Activated naive CD8-positive, alpha-beta T cell treated with anti-CD3 and anti-CD28 coated beads for 36 hours (primary cell): ENCODE results near the gene TAGLN. TPM values are rescaled to one million over a fixed set of nuclear protein-coding genes. Genes with fewer than 3 reads are reported as not detected.
"Not testable (repeated sequence)": the region's sequence is repeated elsewhere in the genome, so short reads cannot be mapped to it uniquely, and the experiment has no call there.

Experiments used
- DNase-seq: peaks from one replicate; pipeline ENCODE4 v3.0.0; 2021
- H3K27ac Mint-ChIP-seq: one replicate; pipeline ENCODE4 v1.8.0; 2022; ENCODE audit warnings: mild to moderate bottlenecking, moderate library complexity, mixed read lengths
- H3K27me3 Mint-ChIP-seq: one replicate; pipeline ENCODE4 v1.8.0; 2022; ENCODE audit warnings: mild to moderate bottlenecking, mixed read lengths
- H3K36me3 Mint-ChIP-seq: one replicate; pipeline ENCODE4 v1.8.0; 2021; ENCODE audit warnings: mild to moderate bottlenecking, mixed read lengths
- H3K4me1 Mint-ChIP-seq: one replicate; pipeline ENCODE4 v1.8.0; 2021; ENCODE audit warnings: mixed read lengths
- H3K4me3 Mint-ChIP-seq: one replicate; pipeline ENCODE4 v1.8.0; 2022; ENCODE audit warnings: mild to moderate bottlenecking, moderate library complexity, mixed read lengths
- H3K9me3 Mint-ChIP-seq: one replicate; pipeline ENCODE4 v1.8.0; 2022; ENCODE audit warnings: mixed read lengths
- total RNA-seq, 2 experiments: library from RNA; stranded (reverse); gene quantifications; one replicate each; pipeline ENCODE4 v1.2.3, GENCODE V29; 2021

The TAGLN gene
- total RNA-seq, 2 experiments from 2014 or later = 2.0 TPM

DNA sequence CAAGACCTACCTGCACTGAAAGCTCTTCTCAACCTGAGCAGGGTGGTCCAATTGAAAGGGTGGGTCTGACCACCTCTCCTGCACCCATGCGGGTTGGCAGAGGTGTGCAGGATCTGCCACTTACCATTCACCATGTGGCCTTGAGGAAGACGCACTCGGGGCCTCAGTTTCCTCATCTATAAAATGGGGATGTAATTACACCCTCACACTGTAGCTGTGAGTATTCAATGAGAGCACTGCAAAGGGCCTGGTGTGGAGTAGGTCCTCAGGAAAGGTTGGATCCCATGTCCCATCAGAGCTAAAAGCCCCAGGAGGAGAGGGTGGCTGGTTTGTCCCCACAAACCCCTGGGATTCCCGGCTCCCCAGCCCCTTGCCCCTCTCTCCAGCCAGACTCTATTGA is 557 bp upstream of the TAGLN start:
- Mint-ChIP-seq H3K9me3 (no peaks in the 10 kb centered on the region), H3K27ac (no peak overlapping the region), H3K4me1 (no peaks in the 10 kb centered on the region), H3K27me3 (no peaks in the 10 kb centered on the region), H3K36me3 (peaks cover 5% of the 10 kb centered on the region), H3K4me3 (no peak overlapping the region)
- no peak for DNase-seq

DNA sequence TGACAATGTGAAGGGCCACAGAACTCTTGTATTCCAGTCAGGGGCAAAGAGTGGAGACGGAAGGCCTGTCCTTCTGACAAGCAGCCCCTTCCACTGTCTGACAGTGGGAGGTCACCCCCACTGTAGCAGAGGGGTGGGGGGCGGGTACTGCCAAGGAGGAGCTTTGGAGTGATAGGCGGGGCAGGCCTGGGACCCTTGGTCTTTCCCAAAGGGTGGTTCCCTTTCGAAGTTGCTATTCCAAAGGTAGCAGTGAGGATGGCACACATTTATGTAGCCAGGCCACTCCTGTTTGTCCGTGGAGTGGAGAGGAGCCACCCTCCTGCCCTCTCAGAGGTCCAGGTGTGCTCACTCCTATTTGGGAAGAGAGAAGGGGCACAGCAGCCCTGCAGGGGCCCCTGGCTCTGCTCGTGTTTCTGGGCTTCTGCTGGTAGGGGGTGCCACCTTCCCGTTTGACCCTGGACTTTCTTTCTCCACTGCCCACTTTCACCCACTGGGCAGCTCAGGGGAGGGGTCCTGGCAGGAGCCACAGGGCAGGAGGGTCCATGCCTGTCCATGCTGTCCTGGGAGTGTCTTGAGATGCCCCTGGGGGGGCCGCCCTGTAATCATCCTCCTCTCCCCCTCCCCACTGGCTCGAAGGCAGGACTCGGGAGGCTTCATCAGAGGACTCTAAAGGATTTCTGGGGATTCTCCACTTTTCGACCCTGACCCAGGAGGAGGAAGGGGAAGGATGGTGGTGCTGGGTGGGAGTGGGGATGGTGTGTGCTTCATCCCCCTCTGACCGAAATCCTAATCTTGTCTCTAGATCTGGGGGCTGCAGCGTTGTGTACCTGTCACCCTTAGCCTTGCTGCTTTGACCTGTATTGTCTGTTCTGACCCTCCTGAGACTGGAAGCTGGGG is 994 bp downstream of the TAGLN start:
- DNase-seq = no peak
- H3K4me1 Mint-ChIP-seq = peaks cover 2% of the 10 kb centered on the region
- H3K4me3 Mint-ChIP-seq = no peak overlapping the region
- H3K9me3 Mint-ChIP-seq = no peaks in the 10 kb centered on the region
- H3K36me3 Mint-ChIP-seq = peaks cover 7% of the 10 kb centered on the region
- H3K27ac Mint-ChIP-seq = no peak overlapping the region
- no peaks in the 10 kb centered on the region for H3K27me3 Mint-ChIP-seq

DNA sequence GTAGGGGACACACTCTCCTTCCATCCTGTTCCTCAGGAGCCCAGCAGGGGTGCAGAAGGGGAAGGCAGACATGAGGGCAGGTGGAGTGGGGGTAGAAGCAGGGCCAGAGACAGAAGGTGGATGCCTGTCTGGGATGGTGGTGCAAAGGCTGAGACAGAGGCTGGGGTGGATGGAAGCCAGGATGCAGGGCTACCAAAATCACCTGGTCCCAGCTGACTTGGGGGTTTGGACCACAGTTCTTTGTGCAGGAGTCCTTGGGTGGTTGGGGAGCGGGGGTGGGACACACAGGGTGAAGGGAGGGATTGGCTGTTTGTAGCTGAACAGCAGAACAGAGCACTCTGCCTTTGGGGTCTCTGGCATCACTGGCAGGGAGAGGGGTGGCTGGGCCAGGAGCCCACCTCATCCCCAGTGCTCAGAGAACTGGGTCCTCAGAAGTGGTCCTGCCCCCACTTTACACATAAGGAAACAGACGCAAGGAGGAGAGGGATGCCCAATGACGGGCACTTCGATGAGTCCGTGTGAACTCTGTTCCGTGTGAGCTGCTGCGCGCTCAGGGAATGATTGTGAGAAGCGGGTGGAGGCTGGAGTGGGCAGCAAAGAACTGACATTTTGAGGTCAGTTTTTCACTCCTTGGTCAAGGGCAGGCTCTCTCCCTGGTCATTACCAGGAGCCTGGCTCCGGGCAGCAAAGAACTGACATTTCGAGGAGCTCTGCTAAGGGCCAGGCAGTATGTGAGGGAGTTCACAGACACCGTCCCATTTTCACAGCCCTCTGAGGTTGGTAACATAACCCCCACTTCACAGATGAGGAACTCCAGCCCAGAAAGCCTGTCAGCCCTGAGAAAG is 1.9 kb downstream of the TAGLN start:
- no peaks in the 10 kb centered on the region for H3K27me3 Mint-ChIP-seq
- no peak for DNase-seq
- H3K27ac Mint-ChIP-seq = no peak overlapping the region
- peaks cover 5% of the 10 kb centered on the region for H3K36me3 Mint-ChIP-seq
- H3K4me1 Mint-ChIP-seq = peaks cover 2% of the 10 kb centered on the region
- H3K4me3 Mint-ChIP-seq = no peak overlapping the region
- no peaks in the 10 kb centered on the region for H3K9me3 Mint-ChIP-seq

DNA sequence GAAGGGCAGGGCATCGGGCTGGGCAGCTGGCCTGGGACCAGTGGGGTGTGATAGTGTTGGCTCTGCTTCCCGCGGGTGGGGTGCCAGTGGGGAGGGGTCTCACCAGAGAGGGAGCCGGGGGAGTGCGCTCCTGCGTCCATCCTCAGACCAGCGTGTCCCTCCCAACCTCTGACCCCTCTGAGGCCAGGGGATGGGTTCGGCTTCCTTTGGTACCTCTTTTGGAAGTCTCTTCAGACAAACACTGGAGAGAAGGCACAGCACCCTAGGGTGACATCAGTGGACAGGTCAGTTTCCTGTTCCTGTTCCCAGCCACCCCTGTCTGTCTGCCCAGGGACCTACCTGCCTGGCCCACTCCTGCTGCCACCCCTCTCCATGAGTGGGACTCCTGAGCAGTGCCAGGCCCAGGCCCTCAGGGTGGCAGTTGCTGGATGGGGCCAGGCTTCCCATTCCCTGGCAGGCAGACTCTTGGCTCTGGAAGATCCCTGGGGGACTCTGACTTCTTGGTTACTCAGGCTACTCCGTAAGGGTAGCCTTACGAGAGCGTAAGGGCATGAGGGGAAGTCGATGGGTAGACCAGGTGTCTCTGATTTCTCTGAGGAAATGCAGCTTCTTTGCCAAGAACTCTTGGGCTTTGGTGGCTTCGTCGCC is 2.6 kb downstream of the TAGLN start:
- H3K4me3 Mint-ChIP-seq = no peak overlapping the region
- H3K27ac Mint-ChIP-seq = no peak overlapping the region
- peaks cover 2% of the 10 kb centered on the region for H3K4me1 Mint-ChIP-seq
- peaks cover 5% of the 10 kb centered on the region for H3K36me3 Mint-ChIP-seq
- DNase-seq = no peak
- H3K27me3 Mint-ChIP-seq = no peaks in the 10 kb centered on the region
- no peaks in the 10 kb centered on the region for H3K9me3 Mint-ChIP-seq

DNA sequence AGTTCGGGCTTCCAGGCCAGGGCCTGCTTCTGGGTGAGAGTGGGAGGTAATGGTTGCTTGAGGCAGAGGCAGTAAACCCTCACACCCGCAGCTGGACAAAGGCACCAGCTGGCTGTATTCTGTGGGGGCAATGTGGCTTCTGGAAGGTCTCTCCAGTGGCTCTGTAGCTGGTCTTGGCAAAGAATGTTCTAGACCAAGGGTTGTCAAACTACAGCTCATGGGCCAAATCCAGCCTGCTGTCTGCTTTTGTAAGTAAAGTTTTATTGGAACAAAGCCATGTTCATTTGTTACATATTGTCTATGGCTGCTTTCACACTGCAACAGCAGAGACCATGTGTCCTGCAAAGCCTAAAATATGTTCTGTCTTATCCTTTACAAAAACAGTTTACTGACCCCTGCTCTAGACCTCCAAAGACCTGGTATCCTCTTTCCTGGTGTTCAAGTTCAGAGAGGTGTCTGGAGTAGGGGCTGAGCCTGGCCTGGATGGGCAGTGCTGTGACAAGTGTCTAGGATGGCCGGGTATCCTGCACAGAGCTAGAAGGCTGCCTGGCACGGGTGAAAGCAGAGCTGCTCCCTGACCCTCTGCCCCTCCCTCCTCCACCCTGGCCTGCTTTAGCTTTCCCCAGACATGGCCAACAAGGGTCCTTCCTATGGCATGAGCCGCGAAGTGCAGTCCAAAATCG is 3.4 kb downstream of the TAGLN start:
- Mint-ChIP-seq H3K27ac (no peak overlapping the region), H3K4me1 (peaks cover 2% of the 10 kb centered on the region), H3K36me3 (peaks cover 5% of the 10 kb centered on the region), H3K27me3 (no peaks in the 10 kb centered on the region), H3K9me3 (no peaks in the 10 kb centered on the region), H3K4me3 (no peak overlapping the region)
- no peak for DNase-seq

DNA sequence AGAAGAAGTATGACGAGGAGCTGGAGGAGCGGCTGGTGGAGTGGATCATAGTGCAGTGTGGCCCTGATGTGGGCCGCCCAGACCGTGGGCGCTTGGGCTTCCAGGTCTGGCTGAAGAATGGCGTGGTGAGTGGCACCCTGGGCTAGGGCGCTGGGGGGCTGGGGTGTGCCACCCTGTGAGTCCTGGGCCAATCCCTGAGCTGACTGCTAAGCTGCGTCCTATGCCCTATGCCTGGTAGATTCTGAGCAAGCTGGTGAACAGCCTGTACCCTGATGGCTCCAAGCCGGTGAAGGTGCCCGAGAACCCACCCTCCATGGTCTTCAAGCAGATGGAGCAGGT is 3.9 kb downstream of the TAGLN start:
- Mint-ChIP-seq H3K4me1 (peaks cover 2% of the 10 kb centered on the region), H3K4me3 (no peak overlapping the region), H3K36me3 (peaks cover 5% of the 10 kb centered on the region), H3K27me3 (no peaks in the 10 kb centered on the region), H3K9me3 (no peaks in the 10 kb centered on the region), H3K27ac (no peak overlapping the region)
- DNase-seq = no peak

DNA sequence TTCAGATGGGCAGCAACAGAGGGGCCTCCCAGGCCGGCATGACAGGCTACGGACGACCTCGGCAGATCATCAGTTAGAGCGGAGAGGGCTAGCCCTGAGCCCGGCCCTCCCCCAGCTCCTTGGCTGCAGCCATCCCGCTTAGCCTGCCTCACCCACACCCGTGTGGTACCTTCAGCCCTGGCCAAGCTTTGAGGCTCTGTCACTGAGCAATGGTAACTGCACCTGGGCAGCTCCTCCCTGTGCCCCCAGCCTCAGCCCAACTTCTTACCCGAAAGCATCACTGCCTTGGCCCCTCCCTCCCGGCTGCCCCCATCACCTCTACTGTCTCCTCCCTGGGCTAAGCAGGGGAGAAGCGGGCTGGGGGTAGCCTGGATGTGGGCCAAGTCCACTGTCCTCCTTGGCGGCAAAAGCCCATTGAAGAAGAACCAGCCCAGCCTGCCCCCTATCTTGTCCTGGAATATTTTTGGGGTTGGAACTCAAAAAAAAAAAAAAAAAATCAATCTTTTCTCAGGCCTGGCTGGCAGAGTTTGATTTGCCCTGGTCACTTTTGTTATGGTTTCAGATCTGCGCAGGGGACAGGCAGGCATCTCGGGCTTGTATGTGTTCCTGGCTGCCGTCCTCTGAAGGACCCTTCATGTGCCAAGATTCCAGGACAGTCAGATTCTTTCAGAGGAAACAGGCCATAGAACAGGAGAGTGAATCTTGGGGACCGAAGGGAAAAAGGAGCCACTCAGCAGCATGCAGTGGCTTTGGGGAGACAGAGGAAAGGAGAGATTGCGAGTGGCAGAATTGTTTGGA is 5.3 kb downstream of the TAGLN start:
- H3K27ac Mint-ChIP-seq = no peak overlapping the region
- no peaks in the 10 kb centered on the region for H3K27me3 Mint-ChIP-seq
- H3K4me3 Mint-ChIP-seq = no peak overlapping the region
- no peaks in the 10 kb centered on the region for H3K9me3 Mint-ChIP-seq
- DNase-seq = no peak
- peaks cover 5% of the 10 kb centered on the region for H3K36me3 Mint-ChIP-seq
- H3K4me1 Mint-ChIP-seq = peaks cover 2% of the 10 kb centered on the region

DNA sequence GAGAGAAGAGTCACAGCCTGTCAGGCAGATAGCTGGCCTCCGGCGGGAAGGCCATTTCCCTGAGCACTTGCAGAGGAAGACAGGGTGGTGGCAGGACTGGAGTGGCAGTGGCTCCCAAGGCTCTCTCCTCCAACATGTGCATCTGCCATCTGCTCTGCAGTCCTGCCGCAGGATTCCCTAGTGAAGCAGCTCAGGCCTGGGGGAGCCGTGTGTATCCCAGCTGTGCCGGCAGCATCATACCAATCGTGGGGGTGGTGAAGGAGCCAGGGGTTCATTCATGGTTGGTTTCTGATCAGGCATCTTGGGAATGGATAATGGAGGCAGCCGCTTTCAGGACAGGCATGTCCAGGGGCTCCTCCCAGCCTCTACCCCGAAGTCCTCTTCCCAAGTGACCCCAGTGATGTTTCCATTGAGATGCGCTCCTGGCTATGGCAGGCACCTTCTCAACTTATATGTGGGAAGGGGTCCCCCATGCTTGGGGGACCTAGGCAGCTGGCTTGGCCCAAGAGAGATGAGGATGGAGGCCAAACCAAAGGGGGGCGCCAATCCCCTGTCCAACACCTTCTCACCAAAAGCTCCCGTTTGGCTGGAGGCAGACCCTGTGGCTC is 6.1 kb downstream of the TAGLN start:
- Mint-ChIP-seq H3K36me3 (peaks cover 9% of the 10 kb centered on the region), H3K4me3 (no peak overlapping the region), H3K4me1 (peaks cover 2% of the 10 kb centered on the region), H3K27me3 (no peaks in the 10 kb centered on the region), H3K27ac (no peak overlapping the region), H3K9me3 (no peaks in the 10 kb centered on the region)
- DNase-seq = no peak

DNA sequence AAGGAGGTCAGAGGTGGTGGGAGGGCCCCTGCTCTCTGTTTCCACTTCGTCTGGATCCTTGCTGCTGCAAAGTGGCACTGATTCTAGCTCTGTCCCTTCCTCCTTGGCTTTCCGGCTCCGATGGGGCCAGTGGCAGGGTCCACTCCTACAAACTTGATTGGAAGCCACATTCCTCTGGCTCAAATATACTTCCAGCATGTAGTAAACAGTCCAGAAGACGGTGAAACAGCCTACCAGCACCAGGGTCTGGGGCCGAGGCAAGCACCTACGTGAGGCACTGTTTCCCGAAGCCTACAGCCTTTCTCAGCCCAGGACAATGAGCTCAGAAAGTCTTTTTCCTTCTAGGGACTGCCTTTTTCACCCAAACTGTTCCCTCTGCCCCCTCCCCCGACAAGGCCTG is 6.9 kb downstream of the TAGLN start:
- not testable (repeated sequence) for H3K36me3 Mint-ChIP-seq, H3K27ac Mint-ChIP-seq, H3K9me3 Mint-ChIP-seq, H3K4me1 Mint-ChIP-seq, H3K27me3 Mint-ChIP-seq, H3K4me3 Mint-ChIP-seq, DNase-seq

DNA sequence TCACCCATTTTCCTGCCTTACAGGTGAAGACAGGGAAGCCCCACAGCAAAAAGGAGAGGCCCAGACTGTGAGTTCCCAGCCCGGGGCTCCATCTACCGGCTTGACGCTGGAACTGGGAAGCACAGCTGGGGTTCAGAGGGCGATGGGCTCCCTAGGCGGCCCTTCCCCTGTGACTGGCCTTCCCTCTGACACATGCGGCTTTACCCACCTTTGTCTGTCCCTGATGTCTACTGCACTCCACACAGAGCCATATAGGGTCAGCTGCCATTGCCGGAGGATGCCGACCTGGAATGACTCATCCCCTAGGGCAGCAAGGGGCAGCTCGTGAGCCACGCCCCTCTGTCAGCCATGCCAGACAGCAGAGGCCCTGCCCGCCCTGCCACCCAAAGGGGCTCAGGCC is 7.7 kb downstream of the TAGLN start:
- not testable (repeated sequence) for H3K27me3 Mint-ChIP-seq, H3K4me1 Mint-ChIP-seq, DNase-seq, H3K9me3 Mint-ChIP-seq, H3K4me3 Mint-ChIP-seq, H3K27ac Mint-ChIP-seq
- H3K36me3 Mint-ChIP-seq = peaks cover 12% of the 10 kb centered on the region

DNA sequence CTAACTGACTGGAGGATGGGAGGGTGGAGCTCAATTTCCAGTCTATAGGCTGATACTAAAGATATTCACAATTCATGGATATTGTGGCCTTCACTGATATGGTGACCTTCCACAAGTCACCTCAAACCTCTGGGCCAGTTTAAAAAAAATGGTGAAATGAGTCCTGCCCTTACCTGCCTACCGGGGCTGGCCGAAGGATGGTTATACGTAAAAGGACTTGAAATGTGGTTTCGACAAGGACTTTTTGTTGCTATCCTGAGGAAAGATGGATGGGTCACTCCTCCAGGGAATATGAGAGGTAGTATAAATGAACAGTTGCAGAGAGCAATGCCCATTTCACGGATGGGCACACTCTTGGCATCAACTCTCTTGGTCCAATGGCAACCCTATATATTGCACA is 8.3 kb downstream of the TAGLN start:
- not testable (repeated sequence) for H3K4me1 Mint-ChIP-seq, H3K9me3 Mint-ChIP-seq, H3K27me3 Mint-ChIP-seq, H3K27ac Mint-ChIP-seq, DNase-seq, H3K4me3 Mint-ChIP-seq
- peaks cover 12% of the 10 kb centered on the region for H3K36me3 Mint-ChIP-seq

DNA sequence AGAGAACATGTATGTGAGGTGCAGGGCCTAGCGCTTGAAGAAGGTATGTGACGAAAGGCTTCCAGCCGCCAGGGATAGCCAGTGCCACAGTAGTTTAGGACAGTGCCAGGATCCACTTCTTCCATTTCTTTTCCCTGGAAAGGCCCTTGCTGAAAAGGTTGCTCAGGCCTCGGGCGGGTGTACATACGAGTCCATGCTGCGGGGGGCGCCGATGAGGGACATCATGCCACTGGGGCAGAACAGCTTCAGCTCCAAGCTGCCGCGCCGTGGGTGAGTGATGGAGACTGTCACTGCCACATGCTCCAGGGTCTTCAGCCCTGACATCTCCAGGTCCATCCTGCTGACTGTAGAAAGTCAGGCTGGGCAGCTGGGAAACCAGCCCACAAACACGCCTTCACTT is 9.5 kb downstream of the TAGLN start:
- H3K4me3 Mint-ChIP-seq, DNase-seq, H3K27me3 Mint-ChIP-seq, H3K27ac Mint-ChIP-seq, H3K9me3 Mint-ChIP-seq, H3K4me1 Mint-ChIP-seq: not testable (repeated sequence)
- peaks cover 18% of the 10 kb centered on the region for H3K36me3 Mint-ChIP-seq

DNA sequence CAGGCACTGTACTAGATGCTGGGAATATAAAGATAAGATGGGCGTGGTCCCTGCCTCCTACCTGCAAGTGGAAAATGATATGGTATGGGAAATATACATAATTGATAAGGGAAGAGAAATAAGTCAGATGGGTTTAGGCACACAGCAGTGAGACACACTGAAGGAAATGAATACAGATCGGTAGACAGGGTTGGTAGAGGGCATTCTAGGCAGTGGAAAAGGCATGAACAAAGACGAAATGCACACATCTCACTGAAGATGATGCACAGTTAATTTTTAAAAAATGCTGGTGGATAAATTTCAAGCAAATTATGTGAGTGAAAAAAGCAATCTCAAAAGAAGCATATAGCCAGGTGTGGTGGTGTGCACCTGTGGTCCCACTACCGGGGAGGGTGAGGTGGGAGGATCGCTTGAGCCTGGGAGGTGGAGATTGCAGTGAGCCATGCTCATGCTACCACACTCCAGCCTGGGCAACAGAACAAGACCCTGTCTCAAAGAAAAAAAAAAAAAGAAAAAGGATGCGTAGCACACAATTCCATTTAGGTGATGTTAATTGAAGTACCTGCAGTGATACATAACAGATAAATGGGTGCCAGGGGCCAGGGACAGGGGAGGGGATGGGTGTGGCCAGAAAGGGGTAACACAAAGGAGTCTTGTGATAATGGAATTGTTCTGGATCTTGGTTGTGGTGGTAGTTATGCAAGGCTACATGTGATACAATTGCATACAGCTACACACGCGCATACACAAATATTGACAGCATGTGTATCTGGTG is 10.4 kb downstream of the TAGLN start:
- H3K9me3 Mint-ChIP-seq, DNase-seq, H3K27me3 Mint-ChIP-seq, H3K27ac Mint-ChIP-seq, H3K4me1 Mint-ChIP-seq, H3K4me3 Mint-ChIP-seq: not testable (repeated sequence)
- peaks cover 23% of the 10 kb centered on the region for H3K36me3 Mint-ChIP-seq
